Measurements from ENCODE around the gene ERBB4.

ERBB4 gene

DNA sequence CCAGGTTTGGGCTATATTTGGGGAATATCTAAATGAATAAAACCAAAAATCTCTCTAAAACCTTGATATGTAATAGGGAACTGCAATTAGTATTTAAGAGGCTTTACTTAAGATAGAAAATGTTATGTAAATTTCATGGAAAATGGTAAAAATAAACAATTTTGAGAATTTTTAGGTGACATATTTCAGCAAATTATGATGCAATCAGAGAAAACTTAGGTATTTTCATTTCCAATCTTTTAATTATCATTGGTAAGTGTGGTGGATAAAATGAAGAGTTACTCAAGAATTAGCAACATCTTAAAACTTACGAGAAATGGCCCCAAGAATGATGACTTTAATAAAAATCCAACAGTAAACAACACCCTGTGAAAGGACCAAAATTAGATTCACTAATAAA is 571.4 kb downstream of the ERBB4 start:
- Histone ChIP-seq H3K36me3 (ENCODE audit: control insufficient read depth in 2 of 2, insufficient read depth in 2 of 2, low read length in 2 of 2) (no peaks in the 10 kb centered on the region), H3K9ac (ENCODE audit: low read depth in 1 of 2, low read length in 2 of 2) (no peak overlapping the region), H3K27me3 (ENCODE audit: control insufficient read depth in 2 of 2, insufficient read depth in 2 of 2, low read length in 2 of 2) (no peaks in the 10 kb centered on the region), H3K4me1 (ENCODE audit: control insufficient read depth in 2 of 2, insufficient read depth in 2 of 2, low read length in 2 of 2) (no peaks in the 10 kb centered on the region), H3K4me3 (ENCODE audit: low read length in 2 of 2) (no peak overlapping the region), H3K27ac (ENCODE audit: low read depth in 2 of 2, low read length in 2 of 2) (no peak overlapping the region), H3K9me3 (ENCODE audit: control insufficient read depth in 2 of 2, low read length in 2 of 2) (peaks cover 0 to 3% of the 10 kb centered on the region in 2 donors)

DNA sequence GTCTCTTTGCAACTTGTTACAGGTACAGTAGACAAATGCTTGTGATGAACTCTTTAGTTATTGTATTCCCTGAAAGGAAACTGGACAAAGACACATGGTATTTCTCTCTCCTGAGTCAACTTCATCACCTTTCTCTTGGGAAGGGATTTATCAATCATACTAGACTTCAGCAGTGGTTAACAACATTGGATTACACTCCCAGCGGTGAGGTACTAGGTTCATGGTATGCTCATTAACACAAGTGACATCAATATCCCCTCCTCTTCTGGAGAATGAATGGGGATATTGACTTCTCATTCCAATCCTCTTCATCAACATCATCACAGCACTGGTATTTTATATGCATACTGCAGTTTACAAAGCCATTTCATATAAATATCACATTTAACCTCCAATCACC is 574.6 kb downstream of the ERBB4 start:
- Histone ChIP-seq H3K4me1 (ENCODE audit: control insufficient read depth in 2 of 2, insufficient read depth in 2 of 2, low read length in 2 of 2) (no peaks in the 10 kb centered on the region), H3K36me3 (ENCODE audit: control insufficient read depth in 2 of 2, insufficient read depth in 2 of 2, low read length in 2 of 2) (no peaks in the 10 kb centered on the region), H3K27ac (ENCODE audit: low read depth in 2 of 2, low read length in 2 of 2) (no peak overlapping the region), H3K4me3 (ENCODE audit: low read length in 2 of 2) (no peak overlapping the region), H3K9ac (ENCODE audit: low read depth in 1 of 2, low read length in 2 of 2) (no peak overlapping the region), H3K9me3 (ENCODE audit: control insufficient read depth in 2 of 2, low read length in 2 of 2) (no peaks in the 10 kb centered on the region), H3K27me3 (ENCODE audit: control insufficient read depth in 2 of 2, insufficient read depth in 2 of 2, low read length in 2 of 2) (no peaks in the 10 kb centered on the region)

- Histone ChIP-seq H3K4me3 (ENCODE audit: low read length in 2 of 2) (no peak overlapping the region), H3K4me1 (ENCODE audit: control insufficient read depth in 2 of 2, insufficient read depth in 2 of 2, low read length in 2 of 2) (no peaks in the 10 kb centered on the region), H3K27me3 (ENCODE audit: control insufficient read depth in 2 of 2, insufficient read depth in 2 of 2, low read length in 2 of 2) (no peaks in the 10 kb centered on the region), H3K36me3 (ENCODE audit: control insufficient read depth in 2 of 2, insufficient read depth in 2 of 2, low read length in 2 of 2) (no peaks in the 10 kb centered on the region), H3K9ac (ENCODE audit: low read depth in 1 of 2, low read length in 2 of 2) (no peak overlapping the region), H3K9me3 (ENCODE audit: control insufficient read depth in 2 of 2, low read length in 2 of 2) (no peaks in the 10 kb centered on the region), H3K27ac (ENCODE audit: low read depth in 2 of 2, low read length in 2 of 2) (no peak overlapping the region)
Measured at GRCh38 chr2:211957799-211958198, 580.8 kb downstream of the ERBB4 start.

DNA sequence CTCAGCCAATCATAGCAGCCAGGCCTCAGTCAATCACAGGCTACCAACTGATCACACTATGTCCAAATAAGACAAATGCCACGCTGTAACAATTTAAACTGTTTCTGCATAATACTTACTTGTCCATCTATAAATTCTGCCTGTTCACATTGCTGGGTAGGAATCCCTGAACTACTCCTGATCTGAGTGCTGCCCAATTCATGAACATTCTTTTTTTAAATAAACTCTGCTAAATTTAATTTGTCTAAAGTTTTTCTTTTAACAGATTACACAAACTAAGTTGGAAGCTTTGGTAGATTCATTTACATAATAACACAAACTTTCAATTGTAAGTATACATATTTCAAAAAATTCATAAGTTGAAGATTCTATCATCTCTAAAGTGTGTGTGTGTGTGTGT is 583.0 kb downstream of the ERBB4 start:
- Histone ChIP-seq H3K9me3 (ENCODE audit: control insufficient read depth in 2 of 2, low read length in 2 of 2) (no peaks in the 10 kb centered on the region), H3K36me3 (ENCODE audit: control insufficient read depth in 2 of 2, insufficient read depth in 2 of 2, low read length in 2 of 2) (no peaks in the 10 kb centered on the region), H3K4me1 (ENCODE audit: control insufficient read depth in 2 of 2, insufficient read depth in 2 of 2, low read length in 2 of 2) (no peaks in the 10 kb centered on the region), H3K4me3 (ENCODE audit: low read length in 2 of 2) (no peak overlapping the region), H3K9ac (ENCODE audit: low read depth in 1 of 2, low read length in 2 of 2) (no peak overlapping the region), H3K27ac (ENCODE audit: low read depth in 2 of 2, low read length in 2 of 2) (no peak overlapping the region), H3K27me3 (ENCODE audit: control insufficient read depth in 2 of 2, insufficient read depth in 2 of 2, low read length in 2 of 2) (no peaks in the 10 kb centered on the region)

DNA sequence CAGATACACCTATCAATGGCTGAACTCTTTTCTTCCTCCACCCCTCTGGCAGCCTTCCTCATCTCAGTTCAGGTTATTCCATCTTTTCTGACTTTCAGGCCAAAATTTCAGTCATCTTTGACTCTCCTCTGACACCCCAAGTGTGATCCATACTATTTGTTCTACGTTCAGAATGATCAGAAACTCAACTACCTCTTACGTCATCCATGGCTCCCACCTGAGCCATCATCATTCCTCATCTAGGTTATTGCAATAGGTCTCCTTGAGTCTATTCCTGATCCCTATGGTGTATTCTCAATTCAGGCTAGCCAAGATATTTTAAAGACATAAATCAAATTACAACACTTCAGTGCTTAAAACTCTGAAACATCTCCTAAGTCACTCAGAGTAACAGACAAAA is 589.7 kb downstream of the ERBB4 start:
- no peaks in the 10 kb centered on the region for H3K27me3 ChIP-seq (ENCODE audit: control insufficient read depth in 2 of 2, insufficient read depth in 2 of 2, low read length in 2 of 2)
- no peak overlapping the region for H3K9ac ChIP-seq (ENCODE audit: low read depth in 1 of 2, low read length in 2 of 2)
- H3K36me3 ChIP-seq (ENCODE audit: control insufficient read depth in 2 of 2, insufficient read depth in 2 of 2, low read length in 2 of 2): no peaks in the 10 kb centered on the region
- H3K27ac ChIP-seq (ENCODE audit: low read depth in 2 of 2, low read length in 2 of 2): no peak overlapping the region
- H3K4me3 ChIP-seq (ENCODE audit: low read length in 2 of 2): no peak overlapping the region
- H3K9me3 ChIP-seq (ENCODE audit: control insufficient read depth in 2 of 2, low read length in 2 of 2): no peaks in the 10 kb centered on the region
- no peaks in the 10 kb centered on the region for H3K4me1 ChIP-seq (ENCODE audit: control insufficient read depth in 2 of 2, insufficient read depth in 2 of 2, low read length in 2 of 2)

DNA sequence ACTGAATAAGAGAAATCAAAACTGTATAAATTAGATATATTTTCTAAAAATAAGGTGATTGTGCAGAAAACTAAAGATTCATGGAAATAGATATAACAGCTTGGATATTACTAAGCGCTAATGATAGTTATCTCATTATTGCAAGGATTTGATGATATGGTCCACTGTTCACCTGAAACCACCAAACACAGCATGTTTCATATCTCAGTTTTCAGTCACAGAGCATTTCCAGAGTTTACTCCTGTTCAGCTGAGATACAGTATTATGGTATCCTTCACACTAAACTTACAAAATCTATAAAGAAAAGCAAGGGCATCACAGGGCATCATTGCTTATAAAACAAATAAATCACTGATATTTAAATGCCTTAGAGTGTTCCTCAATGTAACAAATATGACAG is 591.6 kb downstream of the ERBB4 start:
- H3K9ac ChIP-seq (ENCODE audit: low read depth in 1 of 2, low read length in 2 of 2): no peak overlapping the region
- no peak overlapping the region for H3K4me3 ChIP-seq (ENCODE audit: low read length in 2 of 2)
- no peaks in the 10 kb centered on the region for H3K27me3 ChIP-seq (ENCODE audit: control insufficient read depth in 2 of 2, insufficient read depth in 2 of 2, low read length in 2 of 2)
- no peak overlapping the region for H3K27ac ChIP-seq (ENCODE audit: low read depth in 2 of 2, low read length in 2 of 2)
- H3K4me1 ChIP-seq (ENCODE audit: control insufficient read depth in 2 of 2, insufficient read depth in 2 of 2, low read length in 2 of 2): no peaks in the 10 kb centered on the region
- H3K36me3 ChIP-seq (ENCODE audit: control insufficient read depth in 2 of 2, insufficient read depth in 2 of 2, low read length in 2 of 2): no peaks in the 10 kb centered on the region
- no peaks in the 10 kb centered on the region for H3K9me3 ChIP-seq (ENCODE audit: control insufficient read depth in 2 of 2, low read length in 2 of 2)

- Histone ChIP-seq H3K36me3 (ENCODE audit: control insufficient read depth in 2 of 2, insufficient read depth in 2 of 2, low read length in 2 of 2) (no peaks in the 10 kb centered on the region), H3K9me3 (ENCODE audit: control insufficient read depth in 2 of 2, low read length in 2 of 2) (no peaks in the 10 kb centered on the region), H3K4me3 (ENCODE audit: low read length in 2 of 2) (no peak overlapping the region), H3K27me3 (ENCODE audit: control insufficient read depth in 2 of 2, insufficient read depth in 2 of 2, low read length in 2 of 2) (no peaks in the 10 kb centered on the region), H3K27ac (ENCODE audit: low read depth in 2 of 2, low read length in 2 of 2) (no peak overlapping the region), H3K4me1 (ENCODE audit: control insufficient read depth in 2 of 2, insufficient read depth in 2 of 2, low read length in 2 of 2) (no peaks in the 10 kb centered on the region), H3K9ac (ENCODE audit: low read depth in 1 of 2, low read length in 2 of 2) (no peak overlapping the region)
Measured at GRCh38 chr2:211944572-211944971, 594.0 kb downstream of the ERBB4 start.

DNA sequence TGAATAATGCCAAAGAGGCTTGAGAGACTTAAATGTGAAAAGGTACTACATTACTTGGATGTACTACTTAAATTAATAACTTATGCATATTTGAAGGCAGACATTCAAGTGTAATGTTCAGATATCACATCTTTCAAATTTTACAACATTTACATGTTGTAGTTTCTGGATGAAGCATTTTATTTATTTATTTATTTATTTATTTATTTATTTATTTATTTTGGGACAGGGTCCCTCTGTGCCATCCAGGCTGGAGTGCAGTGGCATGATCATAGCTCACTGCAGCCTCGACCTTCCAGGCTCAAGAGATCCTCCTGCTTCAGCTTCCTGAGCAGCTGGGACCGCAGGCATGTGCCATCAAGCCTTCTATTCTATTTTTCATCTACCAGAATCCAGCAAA is 596.4 kb downstream of the ERBB4 start:
- H3K27me3 ChIP-seq (ENCODE audit: control insufficient read depth in 2 of 2, insufficient read depth in 2 of 2, low read length in 2 of 2): no peaks in the 10 kb centered on the region
- H3K4me3 ChIP-seq (ENCODE audit: low read length in 2 of 2): no peak overlapping the region
- no peaks in the 10 kb centered on the region for H3K4me1 ChIP-seq (ENCODE audit: control insufficient read depth in 2 of 2, insufficient read depth in 2 of 2, low read length in 2 of 2)
- no peak overlapping the region for H3K27ac ChIP-seq (ENCODE audit: low read depth in 2 of 2, low read length in 2 of 2)
- no peaks in the 10 kb centered on the region for H3K9me3 ChIP-seq (ENCODE audit: control insufficient read depth in 2 of 2, low read length in 2 of 2)
- no peaks in the 10 kb centered on the region for H3K36me3 ChIP-seq (ENCODE audit: control insufficient read depth in 2 of 2, insufficient read depth in 2 of 2, low read length in 2 of 2)
- no peak overlapping the region for H3K9ac ChIP-seq (ENCODE audit: low read depth in 1 of 2, low read length in 2 of 2)

- H3K4me3 ChIP-seq (ENCODE audit: low read length in 2 of 2): no peak overlapping the region
Measured at GRCh38 chr2:211941216-211941747, 597.3 kb downstream of the ERBB4 start.

GRCh38 chr2:211939177-211939576 is 599.4 kb downstream of the ERBB4 start:
- Histone ChIP-seq H3K4me1 (ENCODE audit: control insufficient read depth in 2 of 2, insufficient read depth in 2 of 2, low read length in 2 of 2) (no peaks in the 10 kb centered on the region), H3K27ac (ENCODE audit: low read depth in 2 of 2, low read length in 2 of 2) (no peak overlapping the region), H3K4me3 (ENCODE audit: low read length in 2 of 2) (no peak overlapping the region), H3K36me3 (ENCODE audit: control insufficient read depth in 2 of 2, insufficient read depth in 2 of 2, low read length in 2 of 2) (no peaks in the 10 kb centered on the region), H3K9me3 (ENCODE audit: control insufficient read depth in 2 of 2, low read length in 2 of 2) (no peaks in the 10 kb centered on the region), H3K9ac (ENCODE audit: low read depth in 1 of 2, low read length in 2 of 2) (no peak overlapping the region), H3K27me3 (ENCODE audit: control insufficient read depth in 2 of 2, insufficient read depth in 2 of 2, low read length in 2 of 2) (no peaks in the 10 kb centered on the region)

More at GRCh38 chr2:211941216-211941747, 597.3 kb downstream of the ERBB4 start:
- Histone ChIP-seq H3K9me3 (ENCODE audit: control insufficient read depth in 2 of 2, low read length in 2 of 2) (no peaks in the 10 kb centered on the region), H3K27me3 (ENCODE audit: control insufficient read depth in 2 of 2, insufficient read depth in 2 of 2, low read length in 2 of 2) (no peaks in the 10 kb centered on the region), H3K36me3 (ENCODE audit: control insufficient read depth in 2 of 2, insufficient read depth in 2 of 2, low read length in 2 of 2) (no peaks in the 10 kb centered on the region), H3K27ac (ENCODE audit: low read depth in 2 of 2, low read length in 2 of 2) (no peak overlapping the region), H3K9ac (ENCODE audit: low read depth in 1 of 2, low read length in 2 of 2) (no peak overlapping the region), H3K4me1 (ENCODE audit: control insufficient read depth in 2 of 2, insufficient read depth in 2 of 2, low read length in 2 of 2) (no peaks in the 10 kb centered on the region)

DNA sequence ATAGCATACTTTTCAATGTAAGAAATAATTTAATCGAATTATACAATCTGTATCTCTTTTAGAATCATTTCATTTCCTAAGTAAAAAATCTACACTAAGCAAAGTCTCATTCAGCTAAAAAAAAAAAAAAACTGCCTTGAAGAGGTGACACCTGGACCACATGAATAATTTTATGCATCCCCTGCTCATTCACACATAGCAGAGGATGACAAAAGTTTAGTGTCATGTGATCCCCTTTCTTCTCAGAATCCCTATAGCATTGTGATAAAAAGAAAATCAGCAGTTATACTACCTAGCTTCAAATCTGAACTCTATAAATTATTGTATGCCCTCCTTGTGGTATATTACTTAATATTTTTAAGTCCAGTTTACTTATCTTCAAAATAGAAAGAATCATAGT is 603.8 kb downstream of the ERBB4 start:
- Histone ChIP-seq H3K27ac (ENCODE audit: low read depth in 2 of 2, low read length in 2 of 2) (no peak overlapping the region), H3K36me3 (ENCODE audit: control insufficient read depth in 2 of 2, insufficient read depth in 2 of 2, low read length in 2 of 2) (no peaks in the 10 kb centered on the region), H3K4me3 (ENCODE audit: low read length in 2 of 2) (no peak overlapping the region), H3K4me1 (ENCODE audit: control insufficient read depth in 2 of 2, insufficient read depth in 2 of 2, low read length in 2 of 2) (no peaks in the 10 kb centered on the region), H3K9me3 (ENCODE audit: control insufficient read depth in 2 of 2, low read length in 2 of 2) (no peaks in the 10 kb centered on the region), H3K27me3 (ENCODE audit: control insufficient read depth in 2 of 2, insufficient read depth in 2 of 2, low read length in 2 of 2) (no peaks in the 10 kb centered on the region), H3K9ac (ENCODE audit: low read depth in 1 of 2, low read length in 2 of 2) (no peak overlapping the region)

All from mucosa of rectum (tissue), 2 donors.